Neuronal stem cell (in vitro differentiated cells): ENCODE data around the gene TULP4.

Experiments
- DNase-seq: peaks from one replicate; pipeline ENCODE4 v3.0.0-alpha.2; 2013; ENCODE audit warnings: low spot score
- H2AFZ ChIP-seq: one replicate; pipeline ENCODE4 v1.6.1; 2013; ENCODE audit warnings: mild to moderate bottlenecking, low read length, inconsistent platforms
- H2AK5ac ChIP-seq: 2 replicates; pipeline ENCODE4 v1.6.1; 2013; ENCODE audit warnings: low read depth, mild to moderate bottlenecking, inconsistent platforms, low read length, moderate library complexity, mixed read lengths
- H2BK120ac ChIP-seq: 2 replicates; pipeline ENCODE4 v1.6.1; 2013; ENCODE audit warnings: low read depth, mild to moderate bottlenecking, inconsistent platforms, low read length, moderate library complexity, mixed read lengths
- H2BK12ac ChIP-seq: one replicate; pipeline ENCODE4 v1.6.1; 2013; ENCODE audit warnings: low read length, inconsistent platforms
- H2BK15ac ChIP-seq: 2 replicates; pipeline ENCODE4 v1.6.1; 2013; ENCODE audit warnings: mild to moderate bottlenecking, low read length, inconsistent platforms, mixed read lengths
- H2BK5ac ChIP-seq: one replicate; pipeline ENCODE4 v1.6.1; 2013; ENCODE audit warnings: inconsistent platforms, mild to moderate bottlenecking, low read length, moderate library complexity
- H3K14ac ChIP-seq: one replicate; pipeline ENCODE4 v1.6.1; 2013; ENCODE audit warnings: low read length, inconsistent platforms
- H3K18ac ChIP-seq: 2 replicates; pipeline ENCODE4 v1.6.1; 2013; ENCODE audit warnings: low read length, inconsistent platforms
- H3K23ac ChIP-seq: 2 replicates; pipeline ENCODE4 v1.6.1; 2013; ENCODE audit warnings: low read depth, mild to moderate bottlenecking, mixed read lengths, low read length, inconsistent platforms; ENCODE audit not compliant: poor library complexity
- H3K27ac ChIP-seq: replicated peaks from 3 replicates; pipeline ENCODE4 v1.5.1; 2013; ENCODE audit warnings: low read length, inconsistent platforms
- H3K27me3 ChIP-seq, 3 experiments: 2 replicates each; pipeline ENCODE4 v1.6.1; 2013; ENCODE audit warnings: low read length in 3 of 3, mild to moderate bottlenecking in 2 of 3, inconsistent platforms in 1 of 3, low read depth in 1 of 3, mixed read lengths in 1 of 3, moderate library complexity in 1 of 3; ENCODE audit not compliant: control insufficient read depth in 3 of 3, insufficient read depth in 3 of 3
- H3K36me3 ChIP-seq, 2 donors: replicated peaks in 1 of 2; 2 replicates each; pipeline ENCODE4 v1.6.1; 2013; ENCODE audit warnings: low read length in 2 of 2; ENCODE audit not compliant: control insufficient read depth in 2 of 2, insufficient read depth in 2 of 2
- H3K4ac ChIP-seq: 2 replicates; pipeline ENCODE4 v1.6.1; 2013; ENCODE audit warnings: inconsistent platforms, mild to moderate bottlenecking, low read length, moderate library complexity
- H3K4me1 ChIP-seq, 2 donors: 1 replicate in 1 of 2; 2 replicates in 1 of 2; pipeline ENCODE4 v1.6.1; 2013; ENCODE audit warnings: low read length in 2 of 2, low read depth in 1 of 2; ENCODE audit not compliant: control insufficient read depth in 2 of 2, insufficient read depth in 1 of 2
- H3K4me2 ChIP-seq: one replicate; pipeline ENCODE4 v1.6.1; 2013; ENCODE audit warnings: mild to moderate bottlenecking, low read length, inconsistent platforms; ENCODE audit not compliant: insufficient read depth, poor library complexity, severe bottlenecking
- H3K4me3 ChIP-seq, 2 donors: 2 replicates each; pipeline ENCODE4 v1.5.1; 2013; ENCODE audit warnings: low read length in 2 of 2, mild to moderate bottlenecking in 2 of 2, inconsistent platforms in 1 of 2, moderate library complexity in 1 of 2
- H3K79me1 ChIP-seq: one replicate; pipeline ENCODE4 v1.6.1; 2013; ENCODE audit warnings: low read depth, mild to moderate bottlenecking, inconsistent platforms, low read length, moderate library complexity
- H3K9ac ChIP-seq: one replicate; pipeline ENCODE4 v1.6.1; 2013; ENCODE audit warnings: mild to moderate bottlenecking, low read depth, low read length, inconsistent platforms; ENCODE audit not compliant: poor library complexity
- H3K9me3 ChIP-seq, 2 donors: replicated peaks in 1 of 2; 2 replicates each; pipeline versions ENCODE3 to v1.6.1; 2013; ENCODE audit warnings: low read length in 2 of 2, mild to moderate bottlenecking in 2 of 2, inconsistent platforms in 1 of 2, low read depth in 1 of 2, mixed read lengths in 1 of 2, moderate library complexity in 1 of 2; ENCODE audit not compliant: control insufficient read depth in 2 of 2, insufficient read depth in 1 of 2
- H4K8ac ChIP-seq: one replicate; pipeline ENCODE4 v1.6.1; 2013; ENCODE audit warnings: low read depth, mild to moderate bottlenecking, inconsistent platforms, low read length, moderate library complexity
- H4K91ac ChIP-seq: one replicate; pipeline ENCODE4 v1.6.1; 2013; ENCODE audit warnings: low read length, low read depth, mild to moderate bottlenecking, inconsistent platforms; ENCODE audit not compliant: poor library complexity
- WGBS, 2 donors: extraction: QIAGEN DNeasy Blood & Tissue Kit; methylation state at CpG; one replicate each; pipeline ENCODE4 v1.1.7; 2013; ENCODE audit warnings: missing lambda C conversion rate in 2 of 2, mixed read lengths in 1 of 2; ENCODE audit not compliant: insufficient read length in 2 of 2, insufficient replicate concordance in 1 of 2; ENCODE audit errors: extremely low coverage in 2 of 2; 5-methylcytosine and 5-hydroxymethylcytosine counted together

TULP4 gene

GRCh38 chr6:158371261-158371660 lies 59.0 kb downstream of the TULP4 start:
- no peaks in the 10 kb centered on the region for H3K36me3 ChIP-seq
- H3K4ac ChIP-seq: no peak overlapping the region
- peaks cover 2% of the 10 kb centered on the region for H3K79me1 ChIP-seq
- H4K8ac ChIP-seq: no peak overlapping the region
- DNase-seq: no peak
- no CpG with 5 or more reads among the region's 5 CpGs for WGBS, 2 donors
- H2BK12ac ChIP-seq: no peak overlapping the region
- peaks cover 0 to 2% of the 10 kb centered on the region in 2 donors for H3K9me3 ChIP-seq
- no peak overlapping the region for H2BK5ac ChIP-seq
- H3K14ac ChIP-seq: no peak overlapping the region
- H4K91ac ChIP-seq: no peak overlapping the region
- H3K4me3 ChIP-seq: no peak overlapping the region
- H2BK120ac ChIP-seq: no peak overlapping the region
- no peak overlapping the region for H3K4me2 ChIP-seq
- H2AK5ac ChIP-seq: no peak overlapping the region
- peaks cover 0 to 2% of the 10 kb centered on the region in 2 donors for H3K4me1 ChIP-seq
- no peak overlapping the region for H3K9ac ChIP-seq
- H2AFZ ChIP-seq: no peak overlapping the region
- H3K23ac ChIP-seq: no peak overlapping the region
- no peak overlapping the region for H3K18ac ChIP-seq
- no peak overlapping the region for H3K27ac ChIP-seq
- no peak overlapping the region for H2BK15ac ChIP-seq
- no peaks in the 10 kb centered on the region for H3K27me3 ChIP-seq

GRCh38 chr6:158372574-158372973 lies 60.3 kb downstream of the TULP4 start:
- Histone ChIP-seq H2BK15ac (no peak overlapping the region), H2BK12ac (no peak overlapping the region), H2AK5ac (no peak overlapping the region), H3K27me3 (no peaks in the 10 kb centered on the region), H3K18ac (no peak overlapping the region), H3K4me2 (no peak overlapping the region), H2AFZ (no peak overlapping the region), H3K4me1 (peaks cover 0 to 4% of the 10 kb centered on the region in 2 donors), H3K23ac (no peak overlapping the region), H2BK120ac (no peak overlapping the region), H3K27ac (no peak overlapping the region), H3K79me1 (no peaks in the 10 kb centered on the region), H3K14ac (no peak overlapping the region), H3K36me3 (no peaks in the 10 kb centered on the region), H2BK5ac (no peak overlapping the region), H3K9ac (no peak overlapping the region), H3K4ac (no peak overlapping the region), H3K9me3 (no peaks in the 10 kb centered on the region), H4K91ac (no peak overlapping the region), H4K8ac (no peak overlapping the region), H3K4me3 (no peak overlapping the region)
- WGBS, 2 donors: no CpG with 5 or more reads among the region's 3 CpGs
- DNase-seq: no peak

- no peak overlapping the region for H2BK5ac ChIP-seq
- no peak overlapping the region for H3K4me3 ChIP-seq
- no peak overlapping the region for H2BK12ac ChIP-seq
- H3K27me3 ChIP-seq: no peaks in the 10 kb centered on the region
- no peaks in the 10 kb centered on the region for H3K79me1 ChIP-seq
- no peak overlapping the region for H3K4me2 ChIP-seq
- H4K91ac ChIP-seq: no peak overlapping the region
- no peak overlapping the region for H2AK5ac ChIP-seq
- H3K23ac ChIP-seq: no peak overlapping the region
- H3K18ac ChIP-seq: no peak overlapping the region
- H3K14ac ChIP-seq: no peak overlapping the region
- no peak overlapping the region for H2BK120ac ChIP-seq
- no peak overlapping the region for H4K8ac ChIP-seq
- no peaks in the 10 kb centered on the region for H3K36me3 ChIP-seq
- WGBS, 2 donors: no CpG with 5 or more reads among the region's 9 CpGs
- DNase-seq: no peak
- no peak overlapping the region for H3K9ac ChIP-seq
- H3K27ac ChIP-seq: no peak overlapping the region
- no peak overlapping the region for H2AFZ ChIP-seq
- H2BK15ac ChIP-seq: no peak overlapping the region
- peaks cover 3 to 8% of the 10 kb centered on the region in 2 donors for H3K4me1 ChIP-seq
- no peak overlapping the region for H3K4ac ChIP-seq
- no peaks in the 10 kb centered on the region for H3K9me3 ChIP-seq
These were observed 60.9 kb downstream of the TULP4 start for GRCh38 chr6:158373214-158373613.

- Histone ChIP-seq H2AK5ac (no peak overlapping the region), H2BK15ac (no peak overlapping the region), H3K27me3 (no peaks in the 10 kb centered on the region), H2BK12ac (no peak overlapping the region), H3K23ac (no peak overlapping the region), H3K4me1 (peaks cover 3 to 8% of the 10 kb centered on the region in 2 donors), H3K4me3 (no peak overlapping the region), H3K9me3 (no peaks in the 10 kb centered on the region), H4K91ac (no peak overlapping the region), H3K36me3 (no peaks in the 10 kb centered on the region), H3K14ac (no peak overlapping the region), H2AFZ (no peak overlapping the region), H4K8ac (no peak overlapping the region), H2BK120ac (no peak overlapping the region), H3K4me2 (no peak overlapping the region), H2BK5ac (no peak overlapping the region), H3K79me1 (no peaks in the 10 kb centered on the region), H3K9ac (no peak overlapping the region), H3K27ac (no peak overlapping the region), H3K18ac (no peak overlapping the region), H3K4ac (no peak overlapping the region)
- DNase-seq: no peak
- no CpG with 5 or more reads among the region's 5 CpGs for WGBS, 2 donors
These were observed 61.8 kb downstream of the TULP4 start for GRCh38 chr6:158374020-158374419.
